Measurements from ENCODE around the gene ITGB4.

DNA sequence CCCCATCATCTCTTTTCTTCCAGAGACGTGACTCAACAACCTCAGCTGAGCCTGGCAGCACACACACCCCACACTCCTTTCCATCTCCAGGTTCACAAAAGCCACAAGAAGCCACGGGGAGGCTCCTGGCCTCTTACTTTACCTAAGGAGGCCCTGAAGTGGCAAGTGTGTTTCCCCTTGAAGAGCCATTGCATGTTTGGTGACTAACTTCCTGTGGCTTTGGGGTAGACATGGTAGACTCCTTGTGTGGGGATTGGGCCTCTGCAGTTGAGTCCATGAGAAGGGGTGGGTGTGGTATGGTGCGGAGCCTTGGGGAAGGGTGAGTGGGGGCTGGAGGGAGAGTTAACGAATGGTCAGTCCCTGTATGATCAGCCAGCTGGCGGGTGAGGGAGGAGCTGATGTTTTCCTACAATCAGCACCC is 29.9 kb upstream of the ITGB4 start:
- TF ChIP-seq POLR2AphosphoS5 (IDR thresholded peaks at IDR 0.05; ENCODE audit: low read depth, low read length): no peak
- TF ChIP-seq TAF1 (IDR thresholded peaks at IDR 0.05; ENCODE audit: borderline replicate concordance, insufficient read depth, low read length): no peak
- TF ChIP-seq, protein P1, sequence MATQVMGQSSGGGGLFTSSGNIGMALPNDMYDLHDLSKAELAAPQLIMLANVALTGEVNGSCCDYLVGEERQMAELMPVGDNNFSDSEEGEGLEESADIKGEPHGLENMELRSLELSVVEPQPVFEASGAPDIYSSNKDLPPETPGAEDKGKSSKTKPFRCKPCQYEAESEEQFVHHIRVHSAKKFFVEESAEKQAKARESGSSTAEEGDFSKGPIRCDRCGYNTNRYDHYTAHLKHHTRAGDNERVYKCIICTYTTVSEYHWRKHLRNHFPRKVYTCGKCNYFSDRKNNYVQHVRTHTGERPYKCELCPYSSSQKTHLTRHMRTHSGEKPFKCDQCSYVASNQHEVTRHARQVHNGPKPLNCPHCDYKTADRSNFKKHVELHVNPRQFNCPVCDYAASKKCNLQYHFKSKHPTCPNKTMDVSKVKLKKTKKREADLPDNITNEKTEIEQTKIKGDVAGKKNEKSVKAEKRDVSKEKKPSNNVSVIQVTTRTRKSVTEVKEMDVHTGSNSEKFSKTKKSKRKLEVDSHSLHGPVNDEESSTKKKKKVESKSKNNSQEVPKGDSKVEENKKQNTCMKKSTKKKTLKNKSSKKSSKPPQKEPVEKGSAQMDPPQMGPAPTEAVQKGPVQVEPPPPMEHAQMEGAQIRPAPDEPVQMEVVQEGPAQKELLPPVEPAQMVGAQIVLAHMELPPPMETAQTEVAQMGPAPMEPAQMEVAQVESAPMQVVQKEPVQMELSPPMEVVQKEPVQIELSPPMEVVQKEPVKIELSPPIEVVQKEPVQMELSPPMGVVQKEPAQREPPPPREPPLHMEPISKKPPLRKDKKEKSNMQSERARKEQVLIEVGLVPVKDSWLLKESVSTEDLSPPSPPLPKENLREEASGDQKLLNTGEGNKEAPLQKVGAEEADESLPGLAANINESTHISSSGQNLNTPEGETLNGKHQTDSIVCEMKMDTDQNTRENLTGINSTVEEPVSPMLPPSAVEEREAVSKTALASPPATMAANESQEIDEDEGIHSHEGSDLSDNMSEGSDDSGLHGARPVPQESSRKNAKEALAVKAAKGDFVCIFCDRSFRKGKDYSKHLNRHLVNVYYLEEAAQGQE (IDR thresholded peaks at IDR 0.05; ENCODE audit: insufficient read depth in 1 of 2, low read depth in 2 of 2, low read length in 2 of 2): no peak
